ENCODE results near the gene GASK1A.

The GASK1A gene

GRCh38 chr3:43071313-43071893 is 92.3 kb downstream of the GASK1A start:
- peak; percentile 14 for DNase-seq

GRCh38 chr3:43072361-43072760 is 93.2 kb downstream of the GASK1A start:
- DNase-seq: no peak

- DNase-seq: no peak
Measured at GRCh38 chr3:43073116-43073835, 94.2 kb downstream of the GASK1A start.

- DNase-seq: no peak
Measured at GRCh38 chr3:43073836-43074220, 94.7 kb downstream of the GASK1A start.

GRCh38 chr3:43074482-43074881 is 95.4 kb downstream of the GASK1A start:
- no peak for DNase-seq

- no peak for DNase-seq
Measured at GRCh38 chr3:43074901-43075689, 96.0 kb downstream of the GASK1A start.

- DNase-seq: no peak
Measured at GRCh38 chr3:43075904-43076661, 97.0 kb downstream of the GASK1A start.

- no peak for DNase-seq
Measured at GRCh38 chr3:43076857-43077256, 97.7 kb downstream of the GASK1A start.

GRCh38 chr3:43077261-43077660 is 98.2 kb downstream of the GASK1A start:
- no peak for DNase-seq

- DNase-seq: no peak
Measured at GRCh38 chr3:43077707-43078106, 98.6 kb downstream of the GASK1A start.

GRCh38 chr3:43079536-43080332 is 100.6 kb downstream of the GASK1A start:
- no peak for DNase-seq

GRCh38 chr3:43080726-43081568 is 101.8 kb downstream of the GASK1A start:
- no peak for DNase-seq

GRCh38 chr3:43081796-43082195 is 102.7 kb downstream of the GASK1A start:
- no peak for DNase-seq

- no peak for DNase-seq
Measured at GRCh38 chr3:43082457-43082856, 103.3 kb downstream of the GASK1A start.

GRCh38 chr3:43086460-43087165 is 107.5 kb downstream of the GASK1A start:
- no peak for DNase-seq

GRCh38 chr3:43087249-43087776 is 108.2 kb downstream of the GASK1A start:
- no peak for DNase-seq

GRCh38 chr3:43089081-43089480 is 110.0 kb downstream of the GASK1A start:
- no peak for DNase-seq

- no peak for DNase-seq
Measured at GRCh38 chr3:43090238-43090637, 111.1 kb downstream of the GASK1A start.

GRCh38 chr3:43091481-43091880 is 112.4 kb downstream of the GASK1A start:
- DNase-seq: no peak

- DNase-seq: no peak
Measured at GRCh38 chr3:43093006-43093405, 113.9 kb downstream of the GASK1A start.

- no peak for DNase-seq
Measured at GRCh38 chr3:43093974-43094373, 114.9 kb downstream of the GASK1A start.

Data from activated gamma-delta T cell treated with Interleukin-2 at 50 U/mL for 16 hours (primary cell).